CD4-positive, CD25-positive, alpha-beta regulatory T cell (primary cell): ENCODE data around the gene HDAC3. TPM values are rescaled to one million over a fixed set of nuclear protein-coding genes. Genes with fewer than 3 reads are reported as not detected.
"Not testable (repeated sequence)": the region's sequence is repeated elsewhere in the genome, so short reads cannot be mapped to it uniquely, and the experiment has no call there.

ENCODE experiments used
- ATAC-seq, 2 donors: fragments of 150-1000 bp; cut with Tn5 transposase; one replicate each; pipeline ENCODE4 v1.10.0; 2021; ENCODE audit warnings: low read depth in 2 of 2, moderate number of reproducible peaks in 2 of 2, moderate library complexity in 1 of 2
- DNase-seq, 3 donors: peaks; one replicate each; pipeline versions ENCODE4 v3.0.0 to v3.0.0-alpha.2; 2012 to 2022; ENCODE audit warnings: mixed read lengths in 1 of 3
- H3K27ac ChIP-seq: one replicate; pipeline ENCODE4 v1.7.0; 2013; ENCODE audit warnings: mild to moderate bottlenecking, low read length; ENCODE audit not compliant: insufficient read depth, poor library complexity, severe bottlenecking
- H3K27me3 ChIP-seq: one replicate; pipeline ENCODE4 v1.7.0; 2013; ENCODE audit warnings: low read length; ENCODE audit not compliant: control insufficient read depth, insufficient read depth
- H3K36me3 ChIP-seq: one replicate; pipeline ENCODE4 v1.7.0; 2013; ENCODE audit warnings: mild to moderate bottlenecking, low read length, moderate library complexity; ENCODE audit not compliant: control insufficient read depth, insufficient read depth
- H3K4me1 ChIP-seq: 2 replicates; pipeline ENCODE4 v1.7.0; 2013; ENCODE audit warnings: mild to moderate bottlenecking, low read length; ENCODE audit not compliant: insufficient read depth, control insufficient read depth, poor library complexity, severe bottlenecking
- H3K4me3 ChIP-seq: one replicate; pipeline ENCODE4 v1.7.0; 2013; ENCODE audit warnings: low read depth, mild to moderate bottlenecking, low read length, moderate library complexity
- H3K9me3 ChIP-seq, 2 experiments: 1 replicate in 1 of 2; 2 replicates in 1 of 2; pipeline ENCODE4 v1.7.0; 2013; ENCODE audit warnings: low read length in 2 of 2, mild to moderate bottlenecking in 1 of 2, moderate library complexity in 1 of 2; ENCODE audit not compliant: control insufficient read depth in 2 of 2
- H3K27ac Mint-ChIP-seq, 3 donors: one replicate each; pipeline ENCODE4 v1.8.0; 2020 to 2022; ENCODE audit warnings: mild to moderate bottlenecking in 3 of 3, mixed read lengths in 3 of 3, moderate library complexity in 2 of 3
- H3K27me3 Mint-ChIP-seq: one replicate; pipeline ENCODE4 v1.8.0; 2022; ENCODE audit warnings: mild to moderate bottlenecking, mixed read lengths
- H3K36me3 Mint-ChIP-seq: one replicate; pipeline ENCODE4 v1.8.0; 2020; ENCODE audit warnings: mixed read lengths
- H3K4me1 Mint-ChIP-seq, 4 donors: one replicate each; pipeline ENCODE4 v1.8.0; 2020 to 2022; ENCODE audit warnings: mixed read lengths in 4 of 4, mild to moderate bottlenecking in 1 of 4
- H3K4me3 Mint-ChIP-seq, 4 donors: one replicate each; pipeline ENCODE4 v1.8.0; 2020 to 2022; ENCODE audit warnings: mild to moderate bottlenecking in 4 of 4, mixed read lengths in 4 of 4, moderate library complexity in 3 of 4
- H3K9me3 Mint-ChIP-seq, 7 donors: one replicate each; pipeline ENCODE4 v1.8.0; 2020 to 2022; ENCODE audit warnings: mixed read lengths in 7 of 7, mild to moderate bottlenecking in 3 of 7, moderate library complexity in 2 of 7
- polyA plus RNA-seq, 4 donors: library from polyadenylated mRNA; unstranded; fragments of 300-500 nt; fragmentation: Illumina TruSeq; gene quantifications; one replicate each; pipeline ENCODE4 v1.2.3, GENCODE V29; 2021
- total RNA-seq: library from RNA; stranded (reverse); gene quantifications from one replicate; pipeline ENCODE4 v1.2.3, GENCODE V29; 2022

The HDAC3 gene
- total and polyA plus RNA-seq, 5 donors from 2014 or later, result 83.9 to 102 (median 96.0) TPM

DNA sequence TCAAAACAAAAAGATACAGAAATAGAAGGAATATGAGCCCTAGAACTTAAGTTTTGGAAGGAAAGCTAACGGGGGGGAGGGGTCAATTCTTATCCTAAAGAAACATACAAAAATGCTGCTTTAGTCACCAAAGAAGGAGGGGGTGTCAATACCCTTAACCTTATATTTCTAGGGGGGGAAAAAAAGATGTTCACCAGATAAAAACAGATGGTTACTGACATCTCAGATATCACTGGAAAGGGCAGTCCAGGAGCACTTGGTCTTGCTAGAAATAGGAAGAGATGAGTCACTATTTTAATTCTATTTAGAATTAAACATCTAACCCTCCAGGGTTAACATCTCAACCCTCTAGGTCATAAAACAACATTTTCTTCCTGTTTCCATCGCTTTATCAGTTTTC lies 19.5 kb downstream of the HDAC3 start:
- Histone ChIP-seq H3K36me3 (peaks cover 15% of the 10 kb centered on the region), H3K4me1 (peaks cover 57% of the 10 kb centered on the region), H3K4me3 (peak overlapping the region; percentile 97), H3K9me3 (no peaks in the 10 kb centered on the region), H3K27me3 (no peaks in the 10 kb centered on the region), H3K27ac (peak overlapping the region; percentile 94)
- Mint-ChIP-seq H3K27ac (peak overlapping the region; percentile 70 to 99 (median 97)), H3K4me3 (peak overlapping the region; percentile 95 to 100 (median 97)), H3K36me3 (peaks cover 16% of the 10 kb centered on the region), H3K4me1 (peaks cover 27 to 61% (median 40%) of the 10 kb centered on the region in 4 donors), H3K27me3 (no peaks in the 10 kb centered on the region), H3K9me3 (no peaks in the 10 kb centered on the region)
- ATAC-seq, result no peak
- no peak for DNase-seq

- Histone ChIP-seq H3K36me3 (peaks cover 5% of the 10 kb centered on the region), H3K4me3 (peak overlapping the region; percentile 97), H3K4me1 (peaks cover 67% of the 10 kb centered on the region), H3K27ac (peak overlapping the region; percentile 94), H3K9me3 (no peaks in the 10 kb centered on the region), H3K27me3 (no peaks in the 10 kb centered on the region)
- ATAC-seq (no peak), DNase-seq (no peak)
- peaks cover 29 to 67% (median 46%) of the 10 kb centered on the region in 4 donors for H3K4me1 Mint-ChIP-seq
- H3K36me3 Mint-ChIP-seq, result peaks cover 10% of the 10 kb centered on the region
- no peaks in the 10 kb centered on the region for H3K9me3 Mint-ChIP-seq
- H3K27ac Mint-ChIP-seq, result peak overlapping the region; percentile 50 to 87 (median 76)
- H3K27me3 Mint-ChIP-seq, result no peaks in the 10 kb centered on the region
- peak overlapping the region; percentile 95 to 100 (median 97) for H3K4me3 Mint-ChIP-seq
Measured at GRCh38 chr5:141615991-141616720, 20.5 kb downstream of the HDAC3 start.

- peaks cover 37 to 88% (median 64%) of the 10 kb centered on the region in 4 donors for H3K4me1 Mint-ChIP-seq
- H3K27ac Mint-ChIP-seq, result peak overlapping the region; percentile 11 to 89 (median 62)
- Histone ChIP-seq H3K9me3 (no peaks in the 10 kb centered on the region), H3K4me1 (peaks cover 89% of the 10 kb centered on the region), H3K27ac (peak overlapping the region; percentile 47), H3K36me3 (no peaks in the 10 kb centered on the region), H3K4me3 (peak overlapping the region; percentile 67), H3K27me3 (no peaks in the 10 kb centered on the region)
- DNase-seq, result no peak
- H3K27me3 Mint-ChIP-seq, result no peaks in the 10 kb centered on the region
- no peaks in the 10 kb centered on the region for H3K9me3 Mint-ChIP-seq
- peak overlapping the region; percentile 27 to 95 (median 80) for H3K4me3 Mint-ChIP-seq
- peaks cover 16% of the 10 kb centered on the region for H3K36me3 Mint-ChIP-seq
- no peak for ATAC-seq
Measured at GRCh38 chr5:141613344-141613743, 23.3 kb downstream of the HDAC3 start.

DNA sequence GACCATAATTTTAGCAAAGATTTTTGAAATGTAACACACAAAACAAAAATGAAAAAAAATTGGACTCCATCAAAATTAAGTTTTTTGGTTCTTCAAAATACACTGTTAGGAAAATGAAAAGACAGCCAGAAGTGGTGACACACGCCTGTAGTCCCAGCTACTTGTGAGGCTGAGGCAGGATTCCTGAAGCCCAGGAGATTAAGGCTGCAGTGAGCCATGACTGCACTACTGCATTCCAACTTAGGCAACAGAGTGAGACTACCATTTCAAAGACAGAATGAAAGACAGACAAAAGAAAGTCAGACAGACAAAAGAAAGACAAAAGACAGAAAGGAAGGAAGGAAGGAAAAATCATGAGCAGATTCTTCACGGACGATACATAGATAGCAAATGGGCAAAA lies 25.4 kb downstream of the HDAC3 start:
- no peaks in the 10 kb centered on the region for H3K27me3 Mint-ChIP-seq
- peak overlapping the region; percentile 54 to 82 (median 74) for H3K4me3 Mint-ChIP-seq
- no peaks in the 10 kb centered on the region for H3K36me3 ChIP-seq
- H3K4me3 ChIP-seq, result peak overlapping the region; percentile 63
- H3K27ac ChIP-seq, result peak overlapping the region; percentile 28
- no peaks in the 10 kb centered on the region for H3K9me3 Mint-ChIP-seq
- peak overlapping the region; percentile 70 to 92 (median 77) for H3K27ac Mint-ChIP-seq
- peaks cover 91% of the 10 kb centered on the region for H3K4me1 ChIP-seq
- H3K9me3 ChIP-seq, result no peaks in the 10 kb centered on the region
- no peaks in the 10 kb centered on the region for H3K27me3 ChIP-seq
- H3K4me1 Mint-ChIP-seq, result peaks cover 41 to 97% (median 73%) of the 10 kb centered on the region in 4 donors
- DNase-seq (no peak), ATAC-seq (no peak)
- H3K36me3 Mint-ChIP-seq, result peaks cover 21% of the 10 kb centered on the region

GRCh38 chr5:141609921-141610320 lies 26.7 kb downstream of the HDAC3 start:
- Mint-ChIP-seq H3K27ac (peak overlapping the region; percentile 92 to 97 (median 92)), H3K4me1 (peaks cover 41 to 96% (median 77%) of the 10 kb centered on the region in 4 donors), H3K4me3 (peak overlapping the region; percentile 25 to 70 (median 66)), H3K36me3 (peaks cover 17% of the 10 kb centered on the region)
- DNase-seq, H3K9me3 Mint-ChIP-seq, H3K36me3 ChIP-seq, H3K9me3 ChIP-seq, H3K27me3 Mint-ChIP-seq, H3K27me3 ChIP-seq, ATAC-seq: not testable (repeated sequence)
- Histone ChIP-seq H3K27ac (peak overlapping the region; percentile 90), H3K4me1 (peaks cover 93% of the 10 kb centered on the region), H3K4me3 (peak overlapping the region; percentile 69)

- DNase-seq (no peak), ATAC-seq (no peak)
- no peaks in the 10 kb centered on the region for H3K27me3 ChIP-seq
- no peaks in the 10 kb centered on the region for H3K9me3 ChIP-seq
- peak overlapping the region; percentile 69 for H3K4me3 ChIP-seq
- peaks cover 17% of the 10 kb centered on the region for H3K36me3 Mint-ChIP-seq
- peak overlapping the region; percentile 92 to 97 (median 92) for H3K27ac Mint-ChIP-seq
- H3K9me3 Mint-ChIP-seq, result no peaks in the 10 kb centered on the region
- H3K4me1 Mint-ChIP-seq, result peaks cover 37 to 96% (median 78%) of the 10 kb centered on the region in 4 donors
- H3K4me1 ChIP-seq, result peaks cover 93% of the 10 kb centered on the region
- H3K4me3 Mint-ChIP-seq, result peak overlapping the region; percentile 65 to 82 (median 78)
- no peaks in the 10 kb centered on the region for H3K36me3 ChIP-seq
- H3K27ac ChIP-seq, result peak overlapping the region; percentile 90
- no peaks in the 10 kb centered on the region for H3K27me3 Mint-ChIP-seq
Measured at GRCh38 chr5:141609044-141609443, 27.6 kb downstream of the HDAC3 start.

DNA sequence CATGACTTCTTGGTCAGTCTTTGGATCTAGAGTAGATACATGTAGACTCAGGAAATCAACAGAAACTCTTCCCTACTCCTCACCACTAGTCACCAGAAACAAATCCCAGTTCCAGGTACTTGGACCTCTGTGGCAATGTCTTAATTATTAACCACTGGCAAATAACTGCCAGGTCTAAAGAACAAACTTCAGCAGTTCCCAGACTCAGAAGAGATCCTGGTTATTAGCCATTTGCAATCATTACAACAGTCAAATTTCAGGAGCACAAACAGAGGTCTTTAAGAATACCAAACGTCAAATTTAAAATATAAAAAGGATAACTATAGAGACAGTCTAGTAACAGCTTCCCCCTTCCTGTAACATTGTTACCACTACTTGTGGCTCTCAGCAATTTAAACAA lies 28.1 kb downstream of the HDAC3 start:
- Mint-ChIP-seq H3K4me3 (peak overlapping the region; percentile 65 to 82 (median 78)), H3K36me3 (peaks cover 17% of the 10 kb centered on the region), H3K9me3 (no peaks in the 10 kb centered on the region), H3K27me3 (no peaks in the 10 kb centered on the region), H3K27ac (peak overlapping the region; percentile 92 to 97 (median 92)), H3K4me1 (peaks cover 36 to 96% (median 79%) of the 10 kb centered on the region in 4 donors)
- H3K9me3 ChIP-seq, result no peaks in the 10 kb centered on the region
- peak overlapping the region; percentile 90 for H3K27ac ChIP-seq
- no peaks in the 10 kb centered on the region for H3K27me3 ChIP-seq
- H3K4me1 ChIP-seq, result peaks cover 93% of the 10 kb centered on the region
- ATAC-seq (no peak), DNase-seq (no peak)
- peak overlapping the region; percentile 69 for H3K4me3 ChIP-seq
- H3K36me3 ChIP-seq, result no peaks in the 10 kb centered on the region
